ELR (cell line): ENCODE measurements around the gene RBM10.

ENCODE experiments used
- DNase-seq: peaks from one replicate; pipeline ENCODE4 v3.0.0-alpha.2; 2015; ENCODE audit warnings: low read depth

Gene RBM10

DNA sequence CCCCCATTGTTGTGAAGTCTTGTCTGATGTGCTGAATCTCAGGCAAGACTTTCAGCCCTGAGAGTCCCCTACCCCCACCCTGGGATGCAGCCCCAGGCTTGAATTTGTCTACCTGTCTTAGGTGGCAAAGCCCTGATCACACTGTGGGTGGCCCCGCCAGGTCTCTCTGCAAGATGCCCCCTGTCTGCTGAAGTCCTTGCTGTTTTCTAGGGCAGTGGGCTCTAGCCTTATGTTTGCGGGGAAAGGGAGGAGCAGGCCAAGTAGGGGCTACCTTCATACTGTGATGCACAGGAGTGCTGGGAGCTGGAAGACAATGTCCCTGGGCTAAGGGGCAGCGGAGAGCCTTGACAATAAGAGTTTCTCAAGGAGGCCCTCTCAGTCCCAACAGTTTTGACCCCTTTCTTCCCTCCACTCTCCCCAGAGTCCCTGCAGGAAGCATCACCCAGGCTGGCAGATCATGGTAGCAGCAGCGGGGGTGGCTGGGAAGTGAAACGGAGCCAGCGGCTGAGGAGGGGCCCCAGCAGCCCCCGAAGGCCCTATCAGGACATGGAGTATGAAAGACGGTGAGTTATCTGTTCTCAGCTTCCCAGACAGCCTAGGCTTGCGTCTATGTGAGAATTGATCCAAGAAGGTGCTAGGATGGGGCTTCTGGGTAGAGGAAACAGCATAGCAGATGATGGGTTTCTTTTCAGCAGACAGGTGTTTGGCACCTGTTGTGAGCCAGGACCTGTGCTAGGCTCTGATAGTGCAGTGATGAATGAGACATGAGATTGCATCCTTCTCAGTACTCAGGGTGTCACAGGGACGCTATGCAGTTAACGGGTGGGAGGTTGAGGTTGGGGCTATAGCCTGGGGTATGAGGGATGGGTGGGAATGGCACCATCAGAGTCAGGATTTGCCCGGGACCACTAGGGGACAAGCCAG lies 2.2 kb downstream of the RBM10 start:
- DNase-seq = no peak

DNA sequence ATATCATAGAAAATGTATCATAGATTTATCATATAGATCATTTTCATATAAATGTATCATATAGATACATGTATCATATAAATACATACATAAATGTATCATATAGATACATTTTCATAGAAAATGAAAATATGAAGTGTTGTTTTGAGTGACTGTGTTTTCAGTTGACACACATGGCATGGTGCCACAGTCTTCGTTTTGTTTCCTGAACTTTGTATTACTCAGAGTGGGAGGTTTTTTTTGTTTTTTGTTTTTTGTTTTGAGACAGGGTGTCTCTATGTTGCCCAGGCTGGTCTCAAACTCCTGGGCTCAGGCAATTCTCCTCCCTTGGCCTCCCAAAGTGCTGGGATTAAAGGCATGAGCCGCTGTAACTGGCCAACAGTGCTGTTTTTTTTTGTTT lies 3.9 kb downstream of the RBM10 start:
- DNase-seq = peak; percentile 23

DNA sequence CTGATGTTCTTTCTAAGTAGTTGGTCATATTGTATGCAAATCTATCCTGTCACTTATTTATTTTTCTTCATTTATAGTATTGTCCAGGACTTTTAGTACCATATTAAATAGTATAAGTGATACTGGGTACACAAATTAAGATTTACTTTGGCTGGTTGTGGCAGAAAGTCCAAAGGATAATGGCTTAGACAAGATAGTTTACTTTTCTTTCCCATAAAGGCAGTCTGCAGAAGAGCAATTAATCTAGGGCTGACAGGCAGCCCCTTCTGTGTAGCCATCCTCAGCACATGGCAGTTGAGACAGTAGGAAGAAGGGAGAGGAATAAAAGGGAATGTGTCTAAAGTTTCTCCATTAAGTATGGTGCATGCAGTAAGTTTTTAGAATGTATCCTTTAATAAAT lies 6.4 kb downstream of the RBM10 start:
- no peak for DNase-seq

DNA sequence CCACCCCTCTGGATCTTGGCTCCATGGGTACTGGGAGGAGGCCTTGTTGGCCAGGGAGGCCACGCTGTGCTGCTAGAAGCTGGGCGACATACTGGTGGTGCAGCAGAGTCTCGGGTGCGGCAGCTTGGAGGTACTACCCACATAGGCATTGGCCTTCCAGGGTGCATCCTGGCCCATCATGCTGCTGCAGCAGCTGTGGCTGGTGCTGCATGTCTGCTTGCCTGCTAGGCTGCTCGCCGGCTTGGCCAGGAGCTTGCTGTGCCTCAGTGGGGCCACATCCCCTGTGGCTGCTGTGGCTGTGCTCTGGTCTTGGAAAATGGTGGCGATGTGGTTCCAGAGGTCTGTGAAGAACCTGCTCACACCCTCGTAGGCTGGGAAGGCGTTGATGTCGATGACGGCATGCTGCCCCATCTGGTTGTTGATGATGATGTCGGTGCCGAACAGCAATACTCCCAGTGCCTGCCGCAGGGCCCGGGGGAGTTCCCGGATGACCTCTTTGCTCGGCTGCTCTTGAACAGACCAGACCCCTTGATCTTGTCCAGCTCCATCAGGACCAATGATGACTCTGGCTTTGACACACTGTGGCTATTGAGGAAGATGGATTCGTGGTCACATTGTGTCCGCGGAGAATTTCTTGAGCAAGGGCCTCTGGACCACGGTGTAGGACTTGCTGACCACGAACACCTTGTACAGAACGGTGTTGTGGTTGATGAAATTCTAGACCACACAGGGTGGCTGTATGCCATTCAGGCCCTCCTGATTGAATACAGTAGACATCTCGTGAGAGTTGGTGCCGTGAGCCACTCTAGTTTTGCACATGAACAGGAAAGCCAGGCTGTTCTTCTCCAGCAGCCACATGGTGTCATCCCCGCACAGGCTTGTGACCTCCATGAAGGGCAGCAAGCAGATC lies 11.8 kb downstream of the RBM10 start:
- no peak for DNase-seq

DNA sequence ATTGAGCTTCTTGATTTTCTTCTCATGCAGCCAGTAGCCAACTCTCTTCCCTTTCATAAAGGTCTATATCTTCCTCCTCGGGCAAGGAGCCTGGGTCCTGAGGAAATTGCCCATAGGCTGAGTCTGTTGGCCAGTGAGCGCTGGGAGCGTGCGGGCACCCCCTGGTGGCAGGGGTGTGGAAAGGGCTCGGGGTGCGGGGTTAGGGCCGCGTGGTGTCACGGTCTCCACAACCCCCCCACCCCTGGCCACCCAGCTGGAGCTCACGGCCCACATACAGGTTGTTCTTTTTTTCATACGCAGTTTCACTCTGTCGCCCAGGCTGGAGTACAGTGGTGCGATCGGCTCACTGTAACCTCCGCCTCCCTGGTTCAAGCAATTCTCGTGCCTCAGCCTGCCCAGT lies 13.1 kb downstream of the RBM10 start:
- no peak for DNase-seq

DNA sequence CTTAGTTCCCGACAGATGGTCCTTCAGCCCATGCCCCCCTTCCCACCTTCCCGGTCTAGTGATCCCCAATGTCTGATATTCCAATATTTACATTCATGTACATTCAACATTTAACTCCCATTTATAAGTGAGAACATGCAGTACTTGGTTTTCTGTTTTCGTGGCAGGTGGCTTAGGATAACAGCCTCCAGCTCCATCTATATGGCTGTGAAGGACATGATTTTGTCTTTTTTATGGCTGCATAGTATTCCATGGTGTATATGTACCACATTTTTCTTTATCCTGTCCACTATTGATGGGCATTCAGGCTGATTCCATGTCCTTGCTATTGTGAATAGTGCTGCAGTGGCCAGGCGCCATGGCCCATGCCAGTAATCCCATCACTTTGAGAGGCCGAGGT lies 13.8 kb downstream of the RBM10 start:
- DNase-seq = no peak

DNA sequence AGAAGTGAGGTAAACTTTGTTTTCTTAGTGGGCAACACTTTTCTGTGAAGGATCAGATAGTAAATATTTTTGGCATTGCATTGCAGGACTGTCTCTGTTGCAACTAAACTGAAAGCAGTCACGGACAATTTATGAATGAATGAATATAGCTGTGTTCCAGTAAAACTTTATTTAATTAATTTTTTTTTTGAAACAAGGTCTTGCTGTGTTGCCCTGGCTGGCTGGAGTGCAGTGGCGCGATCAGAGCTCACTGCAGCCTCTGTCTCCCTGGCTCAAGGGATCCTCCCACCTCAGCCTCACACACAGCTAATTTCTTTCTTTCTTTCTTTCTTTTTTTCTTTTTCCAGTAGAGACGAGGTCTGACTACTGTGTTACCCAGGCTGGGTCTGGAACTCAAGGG lies 15.8 kb downstream of the RBM10 start:
- no peak for DNase-seq

DNA sequence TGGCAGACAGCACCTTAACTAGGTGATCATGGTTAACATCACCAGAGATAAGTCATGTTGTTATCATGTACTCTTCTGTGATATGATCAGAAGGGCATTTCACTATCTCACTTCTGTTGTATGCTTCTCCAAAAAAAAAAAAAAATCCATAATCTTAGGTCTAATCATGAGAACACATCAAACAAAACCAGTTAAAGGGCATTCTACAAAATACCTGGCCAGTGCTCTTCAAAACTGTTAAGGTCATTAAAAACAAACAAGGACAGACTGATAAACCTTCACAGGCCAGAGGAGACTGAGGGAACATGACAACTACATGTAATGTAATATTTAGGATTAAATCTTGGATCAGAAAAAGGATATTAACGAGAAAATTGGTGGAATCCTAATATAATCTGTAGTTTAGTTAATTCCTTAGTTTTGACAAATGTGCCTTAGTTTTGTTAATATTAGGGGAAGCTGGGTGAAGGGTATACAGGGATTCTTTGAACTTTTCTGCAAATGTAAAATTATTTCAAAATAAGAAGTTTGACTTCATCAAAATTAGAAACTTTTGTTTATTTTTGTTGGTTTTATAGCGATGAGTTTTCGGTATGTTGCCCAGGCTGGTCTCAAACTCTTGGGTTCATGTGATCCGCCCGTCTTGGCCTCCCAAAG lies 18.0 kb downstream of the RBM10 start:
- no peak for DNase-seq

DNA sequence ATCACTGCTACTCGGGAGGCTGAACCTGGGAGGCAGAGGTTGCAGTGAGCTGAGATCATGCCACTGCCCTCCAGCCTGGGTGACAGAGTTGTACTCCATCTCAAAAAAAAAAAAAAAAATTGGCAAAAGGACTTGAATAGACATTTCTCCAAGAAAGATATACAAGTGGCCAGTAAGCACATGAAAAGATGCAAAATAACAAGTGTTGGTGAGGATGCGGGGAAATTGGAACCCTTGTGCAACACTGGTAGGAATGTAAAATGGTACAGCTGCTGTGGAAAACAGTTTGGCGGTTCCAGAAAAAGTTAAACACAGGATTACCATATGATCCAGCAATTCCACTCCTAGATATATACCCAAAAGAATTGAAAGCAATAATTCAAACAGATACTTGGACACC lies 19.4 kb downstream of the RBM10 start:
- no peak for DNase-seq

DNA sequence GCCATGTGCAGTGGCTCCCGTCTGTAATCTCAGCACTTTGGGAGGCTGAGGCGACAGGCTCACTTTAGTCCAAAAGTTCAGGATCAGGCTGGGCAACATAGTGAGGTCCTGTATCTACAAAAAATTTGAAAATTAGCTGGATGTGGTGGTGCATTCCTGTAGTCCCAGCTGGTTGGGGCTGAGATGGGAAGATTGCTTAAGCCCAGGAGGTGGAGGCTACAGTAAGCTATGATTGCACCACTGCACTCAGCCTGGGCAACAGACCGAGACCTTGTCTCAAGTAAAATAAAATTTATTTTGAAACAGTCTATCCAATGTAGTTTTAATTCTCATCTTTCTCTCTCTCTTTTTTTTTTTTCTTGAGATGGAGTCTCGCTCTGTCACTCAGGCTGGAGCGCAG lies 21.1 kb downstream of the RBM10 start:
- no peak for DNase-seq

DNA sequence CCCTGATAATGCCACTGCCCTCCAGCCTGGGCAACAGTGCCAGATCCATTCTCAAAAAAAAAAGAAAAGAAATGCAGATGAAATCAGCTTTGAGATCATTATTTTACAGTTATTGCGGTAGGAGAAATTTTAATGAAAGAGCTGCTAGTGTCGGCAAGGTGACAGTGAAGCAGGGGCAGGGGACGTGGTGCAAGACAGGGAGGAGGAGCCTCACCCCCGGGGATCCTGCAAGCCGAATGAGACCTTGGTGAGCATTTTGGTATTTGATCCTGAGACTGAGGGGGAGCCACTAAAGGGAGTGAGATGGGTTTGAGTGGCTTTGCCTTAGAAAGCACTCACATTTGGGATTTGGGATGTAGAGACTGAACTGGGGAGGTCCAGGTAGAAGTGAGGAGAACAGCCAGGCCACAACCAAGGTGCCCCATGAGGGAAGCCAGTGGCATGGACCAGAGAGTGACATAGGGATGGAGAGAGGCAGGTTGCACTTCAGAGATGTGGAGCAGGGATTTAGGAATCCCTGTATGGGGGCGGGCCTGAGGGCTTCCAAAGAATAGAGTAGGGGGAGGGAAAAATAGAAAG lies 23.6 kb downstream of the RBM10 start:
- DNase-seq = no peak

DNA sequence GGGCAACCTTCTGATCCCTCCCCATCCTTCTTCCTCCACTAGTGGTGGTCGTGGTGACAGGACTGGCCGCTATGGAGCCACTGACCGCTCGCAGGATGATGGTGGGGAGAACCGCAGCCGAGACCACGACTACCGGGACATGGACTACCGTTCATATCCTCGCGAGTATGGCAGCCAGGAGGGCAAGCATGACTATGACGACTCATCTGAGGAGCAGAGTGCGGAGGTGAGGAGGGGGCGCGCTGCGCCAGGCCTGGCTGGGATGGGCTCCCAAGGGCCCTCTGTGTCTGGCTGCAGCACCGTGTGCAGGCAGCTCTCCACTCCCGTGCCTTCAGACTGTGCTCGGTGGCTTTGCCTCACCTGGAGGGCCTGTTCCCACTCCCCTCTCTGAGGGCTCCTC lies 24.3 kb downstream of the RBM10 start:
- DNase-seq = no peak

DNA sequence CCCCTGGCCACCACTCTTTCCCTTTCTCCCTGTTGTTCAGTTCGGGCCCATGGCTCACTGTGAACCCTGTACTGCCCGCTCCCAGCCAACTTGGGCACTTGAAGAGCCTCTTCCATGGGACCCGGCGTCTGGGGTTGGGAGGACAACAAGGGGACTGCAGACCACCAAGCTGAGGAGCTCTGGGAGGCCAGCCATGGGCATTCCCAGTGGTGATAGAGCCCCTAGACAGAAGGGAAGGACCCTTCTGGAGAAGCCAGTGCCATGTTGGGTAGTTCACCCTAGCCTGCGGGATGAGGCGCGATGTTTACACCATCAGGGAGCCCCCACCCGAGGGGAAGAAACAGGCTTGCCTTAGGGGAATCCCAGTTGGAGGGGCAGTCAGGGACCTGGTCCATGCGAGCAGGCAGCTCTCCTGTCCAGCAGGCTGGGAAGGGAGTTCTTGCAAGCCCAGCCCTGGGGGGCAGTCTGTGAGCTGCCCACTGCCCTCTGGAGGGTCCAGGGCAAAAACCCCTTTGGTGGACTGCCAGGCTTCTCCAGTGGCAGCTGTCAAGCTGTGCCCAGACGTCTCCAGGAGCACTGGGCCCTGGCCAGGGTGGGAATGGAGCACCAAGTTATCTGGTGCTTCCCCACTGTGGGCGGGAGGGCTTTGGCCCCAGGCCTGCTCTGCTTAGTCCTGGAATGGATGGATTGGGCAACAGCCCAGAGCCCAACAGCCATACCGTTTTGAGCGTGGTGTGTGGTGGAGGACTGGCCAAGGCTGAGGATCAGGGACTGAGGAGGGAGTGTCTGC lies 24.9 kb downstream of the RBM10 start:
- no peak for DNase-seq

DNA sequence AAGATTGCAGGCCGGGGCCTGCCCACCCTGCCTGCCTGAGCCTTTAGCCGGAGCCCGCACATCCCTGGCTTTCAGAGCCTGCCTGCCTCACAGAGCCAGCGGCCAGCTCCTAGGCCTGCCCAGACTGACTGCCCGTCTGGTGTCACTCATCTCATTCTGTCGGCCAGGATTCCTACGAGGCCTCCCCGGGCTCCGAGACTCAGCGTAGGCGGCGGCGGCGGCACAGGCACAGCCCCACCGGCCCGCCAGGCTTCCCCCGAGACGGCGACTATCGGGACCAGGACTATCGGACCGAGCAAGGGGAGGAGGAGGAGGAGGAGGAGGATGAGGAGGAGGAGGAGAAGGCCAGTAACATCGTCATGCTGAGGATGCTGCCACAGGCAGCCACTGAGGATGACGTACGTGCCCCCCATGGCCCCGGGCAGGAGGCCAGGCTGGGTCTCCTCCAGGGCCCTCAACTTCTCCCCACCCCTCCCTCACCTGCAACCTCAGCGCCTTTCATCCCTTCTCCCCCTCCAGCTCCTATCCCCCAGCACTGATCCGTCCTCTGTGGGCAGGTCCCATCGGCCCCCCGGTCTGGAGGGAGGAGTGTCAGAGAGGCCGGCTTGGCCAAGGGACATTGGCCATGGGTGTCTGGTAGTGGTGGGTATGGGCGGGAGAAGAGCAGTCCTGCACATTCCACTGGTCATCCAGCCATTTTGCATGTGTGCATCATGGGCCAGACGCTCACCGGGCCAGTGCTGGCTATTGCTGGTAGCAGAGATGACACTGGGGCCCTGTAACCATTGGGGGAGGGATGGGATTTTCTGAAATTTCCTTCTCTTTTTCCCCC lies 26.1 kb downstream of the RBM10 start:
- no peak for DNase-seq

DNA sequence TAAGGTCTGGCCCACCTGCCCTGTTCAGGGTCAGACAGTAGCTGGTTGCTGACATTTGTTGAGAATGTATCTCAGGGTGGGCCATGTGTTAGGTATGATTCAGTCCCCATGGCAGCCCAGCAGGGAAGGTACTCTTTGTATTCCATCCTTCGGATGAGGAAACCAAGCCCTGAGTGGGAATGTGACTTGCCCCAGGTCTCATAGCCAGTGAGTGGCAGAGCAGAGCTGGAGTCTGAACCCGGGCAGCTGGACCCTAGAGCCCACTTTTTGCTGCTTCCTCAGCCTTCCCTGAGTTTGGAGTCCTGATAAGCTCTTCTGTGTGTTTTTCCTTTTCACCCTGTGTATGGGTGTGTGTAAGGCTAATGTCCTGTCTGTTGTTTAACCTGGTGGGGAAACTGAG lies 27.0 kb downstream of the RBM10 start:
- no peak for DNase-seq

DNA sequence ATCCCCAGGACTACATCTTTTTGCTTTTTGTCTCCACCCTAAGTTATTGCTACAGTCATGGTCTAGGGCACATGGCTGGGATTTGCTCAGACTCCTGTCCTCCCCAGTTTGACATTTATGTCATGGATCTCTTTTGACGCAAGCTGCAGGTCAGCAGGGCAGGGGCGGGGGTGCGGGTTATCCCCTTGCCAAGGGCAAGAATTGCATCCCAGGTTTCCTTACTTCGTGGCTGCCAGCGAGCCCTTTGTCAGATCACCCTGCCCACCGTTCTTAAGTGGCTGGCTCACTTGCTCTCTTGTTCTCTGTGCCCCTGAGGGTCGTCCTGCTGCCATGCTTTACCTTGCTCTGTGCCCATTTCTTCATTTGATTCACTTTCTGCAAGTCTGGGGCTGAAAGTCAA lies 27.5 kb downstream of the RBM10 start:
- DNase-seq = no peak

DNA sequence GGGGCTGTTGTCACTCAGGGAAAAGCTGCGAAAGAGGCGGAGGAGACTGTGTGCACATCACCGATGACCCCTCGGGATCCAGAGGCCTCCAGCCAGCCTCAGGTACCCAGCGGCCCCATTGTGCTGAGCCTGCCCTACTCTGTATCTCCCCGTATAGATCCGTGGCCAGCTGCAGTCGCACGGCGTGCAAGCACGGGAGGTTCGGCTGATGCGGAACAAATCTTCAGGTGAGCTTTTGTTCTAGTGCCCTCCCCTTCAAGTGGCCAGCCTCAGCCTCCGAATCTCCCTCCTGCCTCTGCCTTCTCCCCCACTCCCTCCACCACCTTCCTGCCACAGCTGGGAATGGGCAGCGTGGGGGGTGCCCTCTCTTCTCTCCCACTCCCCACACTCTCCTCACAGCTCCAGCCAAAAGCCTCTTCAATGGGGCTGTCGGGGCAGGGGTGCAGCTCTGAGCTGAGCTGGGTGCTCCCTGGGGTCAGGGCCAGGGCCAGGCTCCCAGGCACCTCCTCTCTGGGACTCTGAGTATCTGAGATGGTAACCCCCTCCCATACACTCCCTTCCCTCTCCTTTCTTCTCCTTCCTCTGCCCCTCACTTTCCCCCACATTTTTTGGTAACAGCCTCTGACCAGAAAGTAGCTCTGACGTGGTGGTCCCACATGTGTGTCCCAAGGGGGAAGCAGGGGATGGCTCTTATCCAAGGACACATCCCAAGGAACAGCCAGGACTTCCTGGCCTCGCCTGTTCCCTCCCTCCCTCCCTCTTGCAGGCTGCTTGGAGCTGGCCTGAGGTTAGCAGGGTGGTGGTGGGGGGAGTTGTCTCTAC lies 28.2 kb downstream of the RBM10 start:
- no peak for DNase-seq

DNA sequence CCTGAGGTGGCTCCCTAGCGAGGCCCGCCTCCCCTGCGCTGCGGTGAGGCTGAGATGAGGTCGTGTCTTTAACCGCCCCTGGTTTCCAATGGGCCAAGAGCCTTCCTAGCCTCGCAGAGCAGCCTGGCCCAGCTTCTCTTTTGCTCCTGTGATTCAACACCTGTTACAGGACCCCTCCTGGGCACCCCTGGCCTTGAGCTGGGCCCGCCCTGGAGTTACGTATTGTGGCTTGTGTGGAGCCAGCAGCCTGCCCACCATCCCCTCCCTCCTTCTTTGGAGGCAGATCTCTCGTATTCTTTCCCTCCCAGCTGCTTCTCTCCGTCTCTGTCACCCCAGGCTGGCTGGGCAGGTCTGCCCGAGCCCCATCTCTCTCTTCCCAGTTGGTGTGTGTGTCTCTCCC lies 29.4 kb downstream of the RBM10 start:
- no peak for DNase-seq

DNA sequence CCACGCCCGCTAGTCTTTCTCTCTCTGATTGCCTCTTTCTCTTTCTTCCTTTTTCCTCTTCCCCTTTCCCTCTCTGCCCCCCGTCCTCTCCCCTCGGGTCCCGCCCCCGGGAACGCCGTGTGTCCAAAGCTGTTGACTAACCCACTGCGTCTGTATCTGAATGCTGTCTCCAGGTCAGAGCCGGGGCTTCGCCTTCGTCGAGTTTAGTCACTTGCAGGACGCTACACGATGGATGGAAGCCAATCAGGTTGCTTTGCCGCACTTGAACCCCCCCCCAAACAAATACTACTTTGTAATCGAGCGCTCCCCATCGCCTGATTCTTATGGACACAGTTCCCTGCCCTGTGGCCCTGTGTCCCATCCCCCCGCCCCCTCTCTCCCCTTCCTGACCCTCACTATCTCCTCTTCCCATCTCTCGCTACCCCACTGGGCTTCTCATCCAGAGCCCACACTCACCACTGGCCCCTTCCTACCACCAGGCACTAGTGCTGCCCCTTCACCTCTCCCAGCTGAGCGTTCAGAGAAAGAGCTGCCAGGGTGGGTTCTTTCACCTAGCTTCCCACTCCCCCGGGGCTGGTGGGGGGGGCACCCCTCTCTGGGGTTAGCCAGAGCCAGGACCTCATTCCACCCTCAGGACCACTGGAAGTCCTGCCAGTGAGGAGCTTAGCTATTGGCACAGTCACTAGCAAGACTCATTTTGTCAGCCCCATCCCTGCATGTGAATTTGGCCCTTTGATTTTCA lies 30.0 kb downstream of the RBM10 start:
- DNase-seq = no peak
